Hepatocyte (in vitro differentiated cells): Measurements from ENCODE around the gene NFATC4.

Experiments used
- CTCF ChIP-seq: fragments of 200-600 bp; sonication (generic); IDR thresholded peaks from 2 replicates; pipeline ENCODE4 v1.5.1; 2016; ENCODE audit warnings: antibody characterized with exemption, mild to moderate bottlenecking; ENCODE audit not compliant: poor library complexity
- EZH2 ChIP-seq: fragments of 200-600 bp; sonication (generic); IDR thresholded peaks from 2 replicates; pipeline ENCODE4 v1.6.1; 2016; ENCODE audit warnings: antibody characterized with exemption, mild to moderate bottlenecking, borderline replicate concordance

GRCh38 chr14:24409192-24409591 lies 41.2 kb downstream of the NFATC4 start:
- TF ChIP-seq CTCF, result no peak
- no peak for TF ChIP-seq EZH2
